Keratinocyte (primary cell): ENCODE measurements around the gene RAB7B. TPM values are rescaled to one million over a fixed set of nuclear protein-coding genes. Genes with fewer than 3 reads are reported as not detected.
A peak's percentile ranks its signal among the peaks of the same experiment; 100 is the strongest.

ENCODE experiments used
- DNase-seq: peaks from one replicate; pipeline ENCODE4 v3.0.0-alpha.2; 2011; ENCODE audit warnings: low read depth, missing footprints, low spot score
- FAIRE-seq: peaks from 2 replicates; lab custom pipeline; 2011; peaks lifted over from hg19 to GRCh38; lab: Jason Lieb, UNC
- H2AFZ ChIP-seq: 2 replicates; pipeline ENCODE4 v1.6.0; 2012; ENCODE audit warnings: low read length, control low read depth, inconsistent platforms; ENCODE audit not compliant: control insufficient read depth
- H3K27ac ChIP-seq: 2 replicates; pipeline ENCODE4 v1.5.1; 2011; ENCODE audit warnings: low read length; ENCODE audit not compliant: control insufficient read depth, insufficient read depth
- H3K27me3 ChIP-seq: 3 replicates; pipeline ENCODE4 v1.6.0; 2011; ENCODE audit warnings: low read length; ENCODE audit not compliant: control insufficient read depth, insufficient read depth; ENCODE audit errors: extremely low read depth
- H3K36me3 ChIP-seq, 2 experiments: 2 replicates in 1 of 2; 3 replicates in 1 of 2; pipeline ENCODE4 v1.5.1; 2011; ENCODE audit warnings: low read length in 2 of 2, mild to moderate bottlenecking in 1 of 2; ENCODE audit not compliant: control insufficient read depth in 2 of 2, insufficient read depth in 2 of 2; ENCODE audit errors: extremely low read depth in 1 of 2
- H3K4me1 ChIP-seq: 3 replicates; pipeline ENCODE4 v1.5.1; 2011; ENCODE audit warnings: low read length; ENCODE audit not compliant: control insufficient read depth, insufficient read depth; ENCODE audit errors: extremely low read depth
- H3K4me2 ChIP-seq: 3 replicates; pipeline ENCODE4 v1.6.0; 2011; ENCODE audit warnings: low read depth, low read length; ENCODE audit not compliant: control insufficient read depth, insufficient read depth; ENCODE audit errors: extremely low read depth
- H3K4me3 ChIP-seq, 3 experiments: fragments of 200-600 bp in 1 of 3; sonication (generic) in 1 of 3; 2 replicates in 2 of 3; 3 replicates in 1 of 3; pipeline ENCODE4 v1.5.1; 2011 to 2016; ENCODE audit warnings: low read length in 3 of 3, mild to moderate bottlenecking in 3 of 3, control low read depth in 2 of 3, inconsistent platforms in 1 of 3, low read depth in 1 of 3, mixed read lengths in 1 of 3, mixed run types in 1 of 3, moderate library complexity in 1 of 3; ENCODE audit not compliant: control insufficient read depth in 2 of 3, insufficient read depth in 2 of 3; ENCODE audit errors: extremely low read depth in 1 of 3
- H3K79me2 ChIP-seq: 2 replicates; pipeline ENCODE4 v1.6.0; 2012; ENCODE audit warnings: low read length; ENCODE audit not compliant: control insufficient read depth, insufficient read depth
- H3K9ac ChIP-seq: 3 replicates; pipeline ENCODE4 v1.6.0; 2011; ENCODE audit warnings: low read length; ENCODE audit not compliant: control insufficient read depth, insufficient read depth; ENCODE audit errors: extremely low read depth
- H3K9me1 ChIP-seq: 3 replicates; pipeline ENCODE4 v1.6.0; 2011; ENCODE audit warnings: low read length; ENCODE audit not compliant: control insufficient read depth, insufficient read depth; ENCODE audit errors: extremely low read depth
- H3K9me3 ChIP-seq: 2 replicates; pipeline ENCODE4 v1.5.1; 2012; ENCODE audit warnings: low read depth, low read length; ENCODE audit not compliant: control insufficient read depth
- H4K20me1 ChIP-seq: 3 replicates; pipeline ENCODE4 v1.6.0; 2011; ENCODE audit warnings: low read length; ENCODE audit not compliant: control insufficient read depth, insufficient read depth; ENCODE audit errors: extremely low read depth
- EZH2 ChIP-seq: IDR thresholded peaks from one replicate; pipeline ENCODE4 v1.6.1; 2012; ENCODE audit warnings: inconsistent platforms, mild to moderate bottlenecking, low read length, moderate library complexity
- dilution Hi-C: fragments of 300-500 bp; cut with MboI; formaldehyde crosslinking; loops from one replicate; pipeline ENCODE4 v1.7.0; 2020; ENCODE audit warnings: low sequenced_read_pairs; ENCODE audit not compliant: extremely low pct_ligation_motif_present
- polyA plus RNA-seq, 5 experiments: library from polyadenylated mRNA; depleted of rRNA in 3 of 5; stranded (reverse) in 3 of 5; stranded (forward) in 1 of 5; unstranded in 1 of 5; fragments of >200 nt; gene quantifications; 1 replicate in 1 of 5; 2 replicates in 3 of 5; 3 replicates in 1 of 5; pipeline versions ENCODE4 v1.2.1 to v1.2.3, GENCODE V29; 2011 to 2012; ENCODE audit warnings: missing spikeins in 2 of 5, low read depth in 1 of 5, low replicate concordance in 1 of 5
- TF ChIP-seq, protein P1 (sequence below), 3 experiments: IDR thresholded peaks in 1 of 3; conservative IDR thresholded peaks in 1 of 3; optimal IDR thresholded peaks in 1 of 3; 2 replicates in 2 of 3; 3 replicates in 1 of 3; pipeline versions ENCODE3 to v1.5.1; 2011; ENCODE audit warnings: low read length in 3 of 3, mild to moderate bottlenecking in 3 of 3, moderate library complexity in 2 of 3, control low read depth in 1 of 3, inconsistent platforms in 1 of 3; ENCODE audit not compliant: insufficient read depth in 2 of 3; ENCODE audit errors: extremely low read depth in 1 of 3

Gene RAB7B
- polyA plus RNA-seq, 1 donor (not counting 4 experiments of a cell fraction or from before 2014, with no cell fraction given), result 47.8 TPM

DNA sequence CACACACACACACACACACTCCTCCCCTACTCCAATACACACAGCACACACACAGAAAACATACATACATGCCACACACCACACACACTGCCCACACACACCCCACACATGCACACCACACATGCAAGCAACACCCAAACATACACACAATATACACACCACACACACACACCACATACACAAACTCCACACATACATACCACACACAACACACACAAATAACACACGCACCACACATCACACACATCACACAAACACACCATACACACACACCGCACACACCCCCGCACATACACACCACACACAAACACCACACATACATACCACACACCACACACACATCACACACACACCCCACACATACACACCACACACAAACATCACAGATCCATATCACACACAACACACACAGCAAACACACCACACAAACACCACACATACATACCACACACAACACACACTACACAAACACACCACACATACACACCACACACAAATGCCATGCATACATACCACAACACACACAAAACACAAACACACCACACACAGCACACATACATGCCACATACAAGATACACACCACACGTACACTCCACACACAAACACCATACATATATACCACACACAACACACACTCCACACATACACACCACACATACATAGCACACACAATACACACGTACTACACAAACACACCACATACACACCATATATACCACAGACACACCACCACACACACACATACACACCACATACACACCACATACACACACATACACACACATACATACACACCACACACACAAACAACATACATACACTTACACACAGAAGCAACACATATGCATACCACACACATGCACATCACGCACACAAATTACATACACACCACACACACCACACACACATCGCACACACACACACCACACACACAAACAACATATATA is 932 bp upstream of the RAB7B start:
- H3K36me3 ChIP-seq, result no peaks in the 10 kb centered on the region
- H3K4me1 ChIP-seq, result peaks cover 56% of the 10 kb centered on the region
- no peak for FAIRE-seq
- H2AFZ ChIP-seq, result peak overlapping the region; percentile 55
- H3K4me2 ChIP-seq, result peak overlapping the region; percentile 94
- no peaks in the 10 kb centered on the region for H3K9me1 ChIP-seq
- no peaks in the 10 kb centered on the region for H3K9me3 ChIP-seq
- H3K27me3 ChIP-seq, result no peaks in the 10 kb centered on the region
- no peaks in the 10 kb centered on the region for H4K20me1 ChIP-seq
- DNase-seq, result no peak
- peak overlapping the region; percentile 73 for H3K9ac ChIP-seq
- H3K4me3 ChIP-seq, result peak overlapping the region in 1 of 3 experiments; percentile 16
- peaks cover 5% of the 10 kb centered on the region for H3K79me2 ChIP-seq
- dilution Hi-C loops, result no loop called here
- H3K27ac ChIP-seq, result peak overlapping the region; percentile 94
- no peak for TF ChIP-seq EZH2
- TF ChIP-seq, protein P1, sequence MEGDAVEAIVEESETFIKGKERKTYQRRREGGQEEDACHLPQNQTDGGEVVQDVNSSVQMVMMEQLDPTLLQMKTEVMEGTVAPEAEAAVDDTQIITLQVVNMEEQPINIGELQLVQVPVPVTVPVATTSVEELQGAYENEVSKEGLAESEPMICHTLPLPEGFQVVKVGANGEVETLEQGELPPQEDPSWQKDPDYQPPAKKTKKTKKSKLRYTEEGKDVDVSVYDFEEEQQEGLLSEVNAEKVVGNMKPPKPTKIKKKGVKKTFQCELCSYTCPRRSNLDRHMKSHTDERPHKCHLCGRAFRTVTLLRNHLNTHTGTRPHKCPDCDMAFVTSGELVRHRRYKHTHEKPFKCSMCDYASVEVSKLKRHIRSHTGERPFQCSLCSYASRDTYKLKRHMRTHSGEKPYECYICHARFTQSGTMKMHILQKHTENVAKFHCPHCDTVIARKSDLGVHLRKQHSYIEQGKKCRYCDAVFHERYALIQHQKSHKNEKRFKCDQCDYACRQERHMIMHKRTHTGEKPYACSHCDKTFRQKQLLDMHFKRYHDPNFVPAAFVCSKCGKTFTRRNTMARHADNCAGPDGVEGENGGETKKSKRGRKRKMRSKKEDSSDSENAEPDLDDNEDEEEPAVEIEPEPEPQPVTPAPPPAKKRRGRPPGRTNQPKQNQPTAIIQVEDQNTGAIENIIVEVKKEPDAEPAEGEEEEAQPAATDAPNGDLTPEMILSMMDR (optimal IDR thresholded peaks at IDR 0.05 in 1 of 3, IDR thresholded peaks at IDR 0.05 in 1 of 3, conservative IDR thresholded peaks at IDR 0.05 in 1 of 3; ENCODE audit: extremely low read depth in 1 of 3, insufficient read depth in 2 of 3, low read length in 3 of 3), result no peak

DNA sequence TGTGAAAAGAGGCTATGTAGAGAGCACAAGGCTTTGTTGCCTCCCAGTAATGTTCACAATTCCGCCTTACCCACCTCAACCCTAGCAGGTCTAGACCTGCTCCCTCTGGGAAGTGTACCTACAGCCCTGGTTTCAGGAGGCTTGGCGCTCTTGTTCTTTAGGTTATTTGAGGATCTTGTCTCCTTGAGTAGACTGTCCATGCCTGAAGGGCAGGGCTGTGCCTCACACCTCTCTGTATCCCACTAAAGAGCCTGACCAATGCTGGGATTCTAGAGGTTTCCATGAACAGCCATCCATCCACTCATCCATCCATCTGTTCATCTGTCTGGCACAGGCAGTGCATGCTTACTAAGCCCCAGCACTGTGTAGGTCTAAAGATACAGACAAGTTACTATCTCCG is 1.0 kb downstream of the RAB7B start:
- DNase-seq (peak; percentile 83), FAIRE-seq (no peak)
- Histone ChIP-seq H3K27ac (peak overlapping the region; percentile 94), H4K20me1 (no peaks in the 10 kb centered on the region), H3K9ac (peak overlapping the region; percentile 86), H3K79me2 (peaks cover 14% of the 10 kb centered on the region), H3K36me3 (no peaks in the 10 kb centered on the region), H2AFZ (no peak overlapping the region), H3K9me1 (no peaks in the 10 kb centered on the region), H3K9me3 (no peaks in the 10 kb centered on the region), H3K4me2 (peak overlapping the region; percentile 94), H3K4me1 (peaks cover 56% of the 10 kb centered on the region), H3K4me3 (peak overlapping the region; percentile 49 to 72 (median 66)), H3K27me3 (no peaks in the 10 kb centered on the region)
- TF ChIP-seq, protein P1 (optimal IDR thresholded peaks at IDR 0.05 in 1 of 3, IDR thresholded peaks at IDR 0.05 in 1 of 3, conservative IDR thresholded peaks at IDR 0.05 in 1 of 3; ENCODE audit: extremely low read depth in 1 of 3, insufficient read depth in 2 of 3, low read length in 3 of 3), result no peak
- no peak for TF ChIP-seq EZH2
- dilution Hi-C loops, result no loop called here
